Adrenal gland (tissue), 5 donors: ENCODE measurements around the gene P2RX3.

Experiments used
- CTCF ChIP-seq, 6 experiments: fragments of 450-650 bp in 4 of 6; fragments of 200-600 bp in 2 of 6; sonication (generic) in 1 of 6; IDR thresholded peaks; 1 replicate in 5 of 6; 2 replicates in 1 of 6; pipeline versions ENCODE4 v1.5.1 to v1.8.0; 2016 to 2021; ENCODE audit warnings: antibody characterized with exemption in 6 of 6, mild to moderate bottlenecking in 2 of 6, moderate library complexity in 1 of 6
- POLR2A ChIP-seq, 2 donors: fragments of 450-650 bp; IDR thresholded peaks; one replicate each; pipeline ENCODE4 v1.6.1; 2017; ENCODE audit warnings: antibody characterized with exemption in 2 of 2, mild to moderate bottlenecking in 2 of 2, moderate library complexity in 1 of 2
- donor health status: DM: no; HTN: no; CAD: no.

GRCh38 chr11:57325735-57326048 is 12.5 kb upstream of the P2RX3 start:
- TF ChIP-seq CTCF (IDR thresholded peaks at IDR 0.05) (no peak), POLR2A (IDR thresholded peaks at IDR 0.05) (peak; percentile 6 to 29)
